Fibroblast of the aortic adventitia (primary cell): ENCODE results near the gene ZSCAN9. TPM values are rescaled to one million over a fixed set of nuclear protein-coding genes. Genes with fewer than 3 reads are reported as not detected.
A peak's percentile ranks its signal among the peaks of the same experiment; 100 is the strongest.

Source experiments
- DNase-seq: peaks from one replicate; pipeline ENCODE4 v3.0.0-alpha.2; 2010; ENCODE audit warnings: low read depth
- H3K4me3 ChIP-seq: 2 replicates; pipeline ENCODE4 v1.5.1; 2011; ENCODE audit warnings: low read depth, mild to moderate bottlenecking, control low read depth, low read length, moderate library complexity
- total RNA-seq: library from RNA; depleted of rRNA; stranded (reverse); fragments of >200 nt; gene quantifications from 2 replicates; pipeline ENCODE4 v1.2.3, GENCODE V29; 2012; ENCODE audit warnings: low replicate concordance
- TF ChIP-seq, protein P1 (sequence below): IDR thresholded peaks from 2 replicates; pipeline ENCODE4 v1.5.1; 2011; ENCODE audit warnings: mild to moderate bottlenecking, low read length, control low read depth, inconsistent platforms; ENCODE audit not compliant: insufficient read depth

The ZSCAN9 gene
- total RNA-seq, 1 donor: 10.8 TPM

DNA sequence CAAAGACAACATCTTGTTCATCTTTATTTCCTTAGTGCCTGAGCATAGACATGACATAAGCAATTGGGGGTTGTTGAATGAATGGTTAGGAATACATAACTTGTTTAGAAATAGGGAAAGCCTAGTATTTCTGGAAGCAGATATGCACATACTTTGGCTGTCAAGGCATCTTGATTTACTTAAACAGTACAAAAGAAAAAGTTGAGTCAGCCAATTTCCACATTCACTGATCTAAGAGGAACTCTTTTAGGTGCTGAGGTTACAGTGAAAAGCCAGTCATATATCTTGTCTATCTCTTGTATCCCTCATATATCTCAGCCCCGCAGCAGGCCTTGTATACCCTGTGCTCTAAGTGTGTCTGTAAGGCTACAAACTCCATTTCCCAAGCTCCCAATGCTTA, 15.4 kb downstream of the ZSCAN9 start:
- no peak overlapping the region for H3K4me3 ChIP-seq
- TF ChIP-seq, protein P1, sequence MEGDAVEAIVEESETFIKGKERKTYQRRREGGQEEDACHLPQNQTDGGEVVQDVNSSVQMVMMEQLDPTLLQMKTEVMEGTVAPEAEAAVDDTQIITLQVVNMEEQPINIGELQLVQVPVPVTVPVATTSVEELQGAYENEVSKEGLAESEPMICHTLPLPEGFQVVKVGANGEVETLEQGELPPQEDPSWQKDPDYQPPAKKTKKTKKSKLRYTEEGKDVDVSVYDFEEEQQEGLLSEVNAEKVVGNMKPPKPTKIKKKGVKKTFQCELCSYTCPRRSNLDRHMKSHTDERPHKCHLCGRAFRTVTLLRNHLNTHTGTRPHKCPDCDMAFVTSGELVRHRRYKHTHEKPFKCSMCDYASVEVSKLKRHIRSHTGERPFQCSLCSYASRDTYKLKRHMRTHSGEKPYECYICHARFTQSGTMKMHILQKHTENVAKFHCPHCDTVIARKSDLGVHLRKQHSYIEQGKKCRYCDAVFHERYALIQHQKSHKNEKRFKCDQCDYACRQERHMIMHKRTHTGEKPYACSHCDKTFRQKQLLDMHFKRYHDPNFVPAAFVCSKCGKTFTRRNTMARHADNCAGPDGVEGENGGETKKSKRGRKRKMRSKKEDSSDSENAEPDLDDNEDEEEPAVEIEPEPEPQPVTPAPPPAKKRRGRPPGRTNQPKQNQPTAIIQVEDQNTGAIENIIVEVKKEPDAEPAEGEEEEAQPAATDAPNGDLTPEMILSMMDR: no peak
- no peak for DNase-seq

DNA sequence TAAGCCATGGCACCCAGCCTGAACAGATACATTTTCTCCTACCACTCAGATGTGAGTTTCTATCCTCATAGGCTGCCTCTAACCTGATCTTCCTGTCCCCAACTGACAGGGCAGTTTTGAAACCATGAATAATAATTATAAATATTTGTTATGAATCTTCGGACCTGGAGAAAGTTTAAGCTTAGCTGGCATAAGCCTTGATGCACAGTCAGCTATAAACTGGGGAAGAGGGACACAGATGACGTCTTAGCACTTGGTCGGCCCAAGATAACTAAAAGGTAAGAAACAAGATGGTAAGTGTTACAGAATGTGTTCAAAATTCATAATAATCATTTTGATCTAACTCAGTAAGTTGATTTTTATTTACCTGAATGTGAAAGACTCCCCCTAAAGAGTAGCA, 18.9 kb downstream of the ZSCAN9 start:
- DNase-seq: no peak
- H3K4me3 ChIP-seq: no peak overlapping the region
- TF ChIP-seq, protein P1: no peak

DNA sequence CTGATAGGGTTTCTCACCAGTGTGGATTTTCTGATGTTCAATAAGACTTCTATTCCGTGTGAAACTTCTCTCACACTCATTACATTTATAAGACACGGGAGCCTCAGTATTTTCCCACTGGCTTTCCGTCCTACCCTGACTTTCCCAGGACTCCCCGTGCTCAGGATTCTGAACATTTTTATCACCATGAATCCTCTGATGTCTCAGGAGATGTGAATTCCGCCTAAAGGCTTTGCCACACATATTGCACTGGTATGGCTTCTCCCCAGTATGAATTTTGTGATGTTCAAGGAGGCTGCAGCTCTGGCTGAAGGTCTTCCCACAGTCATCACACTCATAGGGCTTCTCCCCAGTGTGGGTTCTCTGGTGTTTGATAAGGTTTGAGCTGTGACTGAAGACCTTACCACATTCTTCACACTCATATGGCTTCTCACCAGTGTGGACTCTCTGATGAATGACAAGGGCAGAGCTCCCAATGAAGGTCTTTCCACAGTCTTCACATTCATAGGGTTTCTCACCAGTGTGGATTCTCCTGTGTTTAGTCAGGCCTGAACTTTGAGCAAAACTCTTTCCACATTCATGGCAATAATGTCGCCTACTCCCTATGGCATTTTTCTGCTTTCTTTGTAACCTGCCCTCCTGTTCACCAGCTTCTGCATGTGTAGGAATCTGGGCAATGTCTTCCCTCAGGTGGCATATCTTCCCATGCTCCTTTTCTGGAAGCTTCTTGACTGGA, 20.3 kb downstream of the ZSCAN9 start:
- TF ChIP-seq, protein P1: no peak
- no peak for DNase-seq
- no peak overlapping the region for H3K4me3 ChIP-seq

DNA sequence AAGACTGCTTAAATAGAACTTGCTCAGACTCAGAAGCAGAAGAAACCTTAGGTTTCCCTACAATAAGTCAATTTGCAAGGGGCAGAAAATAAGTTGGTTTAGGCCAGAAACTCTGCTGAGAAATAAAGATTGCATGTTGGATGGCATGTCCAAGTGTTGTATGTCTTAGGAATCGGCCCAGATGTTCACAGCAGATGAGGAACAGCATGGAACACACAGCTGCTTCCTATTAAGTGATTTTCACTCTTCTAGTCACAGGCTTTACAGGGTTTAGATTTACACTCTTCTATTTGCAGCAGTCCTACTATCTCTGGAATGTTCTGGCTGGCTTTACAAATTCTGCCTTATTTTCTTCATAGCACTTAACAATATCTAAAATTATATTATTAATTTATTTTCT, 23.8 kb downstream of the ZSCAN9 start:
- H3K4me3 ChIP-seq: no peak overlapping the region
- TF ChIP-seq, protein P1: no peak
- DNase-seq: no peak

DNA sequence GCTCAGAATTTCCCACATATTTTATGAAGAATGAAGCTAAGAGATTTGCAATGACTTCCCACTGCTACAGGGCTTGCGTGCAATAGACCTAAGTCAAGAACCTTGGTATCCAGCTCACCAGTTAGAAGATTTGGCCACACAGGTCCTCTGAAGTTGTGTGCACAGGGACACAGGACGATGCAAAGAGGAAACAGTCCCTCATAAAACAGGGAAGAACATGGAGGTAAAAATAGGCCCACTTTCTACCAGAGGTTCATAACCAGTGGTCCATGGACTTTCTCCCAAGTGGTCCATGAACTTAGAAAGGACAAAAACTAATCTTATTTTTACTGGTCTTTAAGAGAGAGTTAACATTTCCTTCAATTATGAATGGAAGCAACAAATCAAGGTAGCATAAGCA, 25.7 kb downstream of the ZSCAN9 start:
- TF ChIP-seq, protein P1: no peak
- H3K4me3 ChIP-seq: peak overlapping the region; percentile 90
- no peak for DNase-seq

DNA sequence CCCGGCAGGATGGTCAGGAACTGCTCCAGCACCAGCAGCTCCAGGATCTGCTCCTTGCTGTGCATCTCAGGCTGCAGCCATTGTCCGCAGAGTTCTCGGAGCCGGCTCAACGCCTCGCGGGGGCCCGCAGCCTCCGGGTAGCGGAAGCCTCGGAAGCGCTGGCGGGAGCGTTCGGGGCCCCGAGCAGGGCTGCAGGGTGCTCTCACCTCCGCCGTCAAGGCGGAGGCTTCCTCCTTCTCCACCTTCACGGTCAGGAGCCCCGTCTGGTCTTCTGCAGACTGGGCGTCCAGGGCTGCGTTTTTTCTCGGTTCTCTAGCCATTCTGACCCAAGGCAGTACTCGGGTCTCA, 26.6 kb downstream of the ZSCAN9 start:
- peak overlapping the region; percentile 90 for H3K4me3 ChIP-seq
- DNase-seq: no peak
- TF ChIP-seq, protein P1: no peak
